SK-N-SH treated with all-trans-retinoic acid at 6 μM for 48 hours (cell line): ENCODE data around the gene SPESP1.

ENCODE experiments used
- ATAC-seq: fragments of 200-7000 bp; cut with Tn5 transposase; 3 replicates; pipeline ENCODE4 v1.9.1; 2020; ENCODE audit warnings: mild to moderate bottlenecking, moderate library complexity
- BACH2 ChIP-seq: fragments of 250-450 bp; sonication (Bioruptor Pico); IDR thresholded peaks from 2 replicates; pipeline ENCODE4 v1.9.0; 2021; ENCODE audit warnings: mild to moderate bottlenecking, borderline replicate concordance
- CREB5 ChIP-seq: fragments of 250-450 bp; sonication (Bioruptor Pico); IDR thresholded peaks from 2 replicates; pipeline ENCODE4 v1.5.1; 2020; ENCODE audit warnings: low read depth, mild to moderate bottlenecking, moderate library complexity
- CSDC2 ChIP-seq: fragments of 250-450 bp; sonication (Bioruptor Pico); IDR thresholded peaks from 2 replicates; pipeline ENCODE4 v1.5.0; 2020; ENCODE audit warnings: mild to moderate bottlenecking, moderate library complexity
- ESRRG ChIP-seq: fragments of 250-450 bp; sonication (Bioruptor Pico); IDR thresholded peaks from 2 replicates; pipeline ENCODE4 v1.6.1; 2021; ENCODE audit warnings: mild to moderate bottlenecking
- ISL1 ChIP-seq: fragments of 250-450 bp; sonication (Bioruptor Pico); IDR thresholded peaks from 2 replicates; pipeline ENCODE4 v2.1.2; 2022; ENCODE audit warnings: mild to moderate bottlenecking, moderate library complexity
- TCF4 ChIP-seq: fragments of 250-450 bp; sonication (Bioruptor Pico); IDR thresholded peaks from 2 replicates; pipeline ENCODE4 v1.8.0; 2021; ENCODE audit warnings: mild to moderate bottlenecking, moderate library complexity, borderline replicate concordance

SPESP1 gene

GRCh38 chr15:68994981-68995761 lies 64.8 kb downstream of the SPESP1 start:
- no peak for ATAC-seq
- TF ChIP-seq ISL1 (CRISPR knock-in tag): no peak
- no peak for TF ChIP-seq TCF4 (CRISPR knock-in tag)
- no peak for TF ChIP-seq CREB5 (CRISPR knock-in tag)
- no peak for TF ChIP-seq BACH2 (CRISPR knock-in tag)
- no peak for TF ChIP-seq ESRRG (CRISPR knock-in tag)
- TF ChIP-seq CSDC2 (CRISPR knock-in tag): no peak
